GM12872 (cell line): ENCODE results near the gene PROSER3.

Experiments used
- TF ChIP-seq, protein P1 (sequence below): IDR thresholded peaks from 3 replicates; pipeline ENCODE4 v1.5.1; 2011; ENCODE audit warnings: low read depth, mild to moderate bottlenecking, low read length, moderate library complexity; ENCODE audit not compliant: insufficient read depth

Gene PROSER3

DNA sequence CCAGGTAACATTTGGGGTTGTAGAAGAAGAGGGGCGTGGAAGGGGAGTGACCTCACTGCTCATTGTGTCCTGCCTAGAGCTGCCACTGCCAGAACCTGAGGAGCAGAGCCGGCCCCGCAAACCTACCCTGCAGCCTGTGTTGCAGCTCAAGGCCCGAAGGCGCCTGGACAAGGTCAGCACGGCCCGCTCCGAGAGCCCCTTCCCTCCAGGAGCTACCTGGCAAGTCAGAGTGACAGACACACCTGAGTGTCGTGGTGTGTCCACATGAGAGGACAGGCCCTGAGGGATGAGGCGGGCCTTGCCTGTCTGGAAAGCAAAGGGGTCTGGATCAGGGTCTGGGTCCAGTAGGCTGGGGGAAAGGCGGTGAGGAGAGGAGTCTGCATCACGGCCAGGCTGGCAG is 33.4 kb upstream of the PROSER3 start:
- TF ChIP-seq, protein P1, sequence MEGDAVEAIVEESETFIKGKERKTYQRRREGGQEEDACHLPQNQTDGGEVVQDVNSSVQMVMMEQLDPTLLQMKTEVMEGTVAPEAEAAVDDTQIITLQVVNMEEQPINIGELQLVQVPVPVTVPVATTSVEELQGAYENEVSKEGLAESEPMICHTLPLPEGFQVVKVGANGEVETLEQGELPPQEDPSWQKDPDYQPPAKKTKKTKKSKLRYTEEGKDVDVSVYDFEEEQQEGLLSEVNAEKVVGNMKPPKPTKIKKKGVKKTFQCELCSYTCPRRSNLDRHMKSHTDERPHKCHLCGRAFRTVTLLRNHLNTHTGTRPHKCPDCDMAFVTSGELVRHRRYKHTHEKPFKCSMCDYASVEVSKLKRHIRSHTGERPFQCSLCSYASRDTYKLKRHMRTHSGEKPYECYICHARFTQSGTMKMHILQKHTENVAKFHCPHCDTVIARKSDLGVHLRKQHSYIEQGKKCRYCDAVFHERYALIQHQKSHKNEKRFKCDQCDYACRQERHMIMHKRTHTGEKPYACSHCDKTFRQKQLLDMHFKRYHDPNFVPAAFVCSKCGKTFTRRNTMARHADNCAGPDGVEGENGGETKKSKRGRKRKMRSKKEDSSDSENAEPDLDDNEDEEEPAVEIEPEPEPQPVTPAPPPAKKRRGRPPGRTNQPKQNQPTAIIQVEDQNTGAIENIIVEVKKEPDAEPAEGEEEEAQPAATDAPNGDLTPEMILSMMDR, result no peak

DNA sequence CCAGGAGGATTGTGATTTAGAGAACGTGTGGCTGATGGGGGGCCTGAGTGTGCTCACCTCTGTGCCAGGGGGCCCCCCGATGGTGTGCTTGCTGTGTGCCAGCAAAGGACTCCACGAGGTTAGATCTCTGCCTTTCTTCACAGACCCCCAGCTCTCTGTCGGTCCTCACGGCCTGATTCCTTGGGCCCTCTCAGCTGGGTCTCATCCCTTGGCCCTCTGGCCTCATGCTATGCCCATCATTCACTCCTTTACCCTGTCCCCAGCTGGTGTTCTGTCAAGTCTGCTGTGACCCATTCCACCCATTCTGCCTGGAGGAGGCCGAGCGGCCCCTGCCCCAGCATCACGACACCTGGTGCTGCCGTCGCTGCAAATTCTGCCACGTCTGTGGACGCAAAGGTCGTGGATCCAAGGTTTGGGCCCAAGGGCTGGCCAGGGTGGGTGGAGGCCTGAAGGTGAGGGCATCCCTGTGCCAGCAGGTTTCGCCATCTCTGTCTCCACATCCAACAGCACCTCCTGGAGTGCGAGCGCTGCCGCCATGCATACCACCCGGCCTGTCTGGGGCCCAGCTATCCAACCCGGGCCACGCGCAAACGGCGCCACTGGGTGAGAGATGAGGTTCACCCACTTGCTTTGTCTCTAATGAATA is 32.6 kb upstream of the PROSER3 start:
- TF ChIP-seq, protein P1, result no peak

DNA sequence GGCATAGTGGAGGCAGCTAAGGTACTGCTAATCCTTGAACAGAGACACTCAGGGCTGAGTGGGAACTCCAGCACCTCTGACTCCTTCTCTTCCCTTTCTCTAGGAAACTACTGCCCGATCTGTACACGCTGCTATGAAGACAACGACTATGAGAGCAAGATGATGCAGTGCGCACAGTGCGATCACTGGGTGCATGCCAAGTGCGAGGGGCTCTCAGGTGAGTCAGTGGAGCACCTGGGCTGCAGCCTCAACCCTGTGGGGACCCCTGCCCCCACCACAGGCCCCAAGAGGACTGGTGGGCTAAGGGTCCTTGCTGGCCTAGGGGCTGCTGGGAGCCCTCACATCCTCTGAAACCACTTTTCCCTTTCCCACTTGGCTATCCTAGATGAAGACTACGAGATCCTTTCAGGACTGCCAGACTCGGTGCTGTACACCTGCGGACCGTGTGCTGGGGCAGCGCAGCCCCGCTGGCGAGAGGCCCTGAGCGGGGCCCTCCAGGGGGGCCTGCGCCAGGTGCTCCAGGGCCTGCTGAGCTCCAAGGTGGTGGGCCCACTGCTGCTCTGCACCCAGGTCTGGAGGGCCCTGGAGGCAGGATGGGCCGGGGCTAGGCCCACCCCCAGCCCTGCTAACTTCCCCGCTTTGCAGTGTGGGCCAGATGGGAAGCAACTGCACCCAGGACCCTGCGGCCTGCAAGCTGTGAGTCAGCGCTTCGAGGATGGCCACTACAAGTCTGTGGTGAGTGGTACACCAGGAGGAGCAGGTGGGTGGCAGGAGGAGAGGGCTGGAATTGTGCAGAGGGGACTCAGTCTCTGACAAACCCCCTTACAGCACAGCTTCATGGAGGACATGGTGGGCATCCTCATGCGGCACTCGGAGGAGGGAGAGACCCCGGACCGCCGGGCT is 30.7 kb upstream of the PROSER3 start:
- TF ChIP-seq, protein P1, result no peak

DNA sequence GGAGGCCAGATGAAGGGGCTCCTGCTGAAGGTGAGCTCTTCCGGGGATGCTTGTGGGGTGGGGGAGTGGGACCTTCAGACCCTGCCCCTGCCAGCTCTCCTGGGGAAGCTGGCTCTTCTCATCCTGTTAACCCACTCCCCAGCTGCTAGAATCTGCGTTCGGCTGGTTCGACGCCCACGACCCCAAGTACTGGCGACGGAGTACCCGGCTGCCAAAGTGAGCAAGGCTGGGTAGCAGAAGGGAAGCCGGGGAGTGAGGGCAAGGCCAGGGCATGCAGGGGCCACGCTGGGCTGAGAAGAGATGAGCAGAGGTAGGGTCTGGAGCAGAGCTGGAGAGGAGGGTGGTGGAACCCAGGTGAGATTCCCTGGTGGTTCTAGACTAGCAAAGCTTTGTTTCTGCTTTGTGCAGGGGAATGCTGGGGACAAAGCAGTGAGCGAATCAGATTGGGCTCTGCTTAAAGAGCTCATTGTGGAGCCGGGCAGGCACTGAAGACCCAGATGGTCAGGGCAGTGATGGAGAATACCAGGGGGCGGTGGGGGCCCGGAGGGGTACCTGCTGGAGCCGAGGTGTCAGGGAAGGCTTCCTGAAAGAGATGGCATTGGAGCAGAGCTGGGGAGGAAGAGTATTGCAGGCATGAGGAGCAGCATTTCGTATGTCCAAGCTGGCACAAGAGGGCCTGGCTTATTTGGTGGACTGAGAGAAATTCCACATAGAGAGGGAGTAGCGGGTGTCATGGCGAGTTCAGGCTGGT is 29.8 kb upstream of the PROSER3 start:
- TF ChIP-seq, protein P1, result no peak

DNA sequence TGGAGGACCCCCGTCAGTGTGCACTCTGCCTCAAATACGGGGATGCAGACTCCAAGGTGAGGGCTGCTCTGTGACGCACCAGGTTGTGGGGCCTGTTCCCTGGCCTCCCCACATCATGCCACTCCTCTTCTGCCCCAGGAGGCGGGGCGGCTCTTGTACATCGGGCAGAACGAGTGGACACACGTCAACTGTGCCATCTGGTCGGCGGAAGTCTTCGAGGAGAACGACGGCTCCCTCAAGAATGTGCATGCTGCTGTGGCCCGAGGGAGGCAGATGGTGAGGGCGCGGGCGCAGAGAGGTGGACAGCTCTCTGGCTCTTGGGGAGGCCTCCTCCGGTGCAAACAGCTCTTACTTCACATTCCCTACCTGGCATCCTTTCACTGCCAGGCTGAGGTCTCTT is 29.0 kb upstream of the PROSER3 start:
- TF ChIP-seq, protein P1, result no peak

DNA sequence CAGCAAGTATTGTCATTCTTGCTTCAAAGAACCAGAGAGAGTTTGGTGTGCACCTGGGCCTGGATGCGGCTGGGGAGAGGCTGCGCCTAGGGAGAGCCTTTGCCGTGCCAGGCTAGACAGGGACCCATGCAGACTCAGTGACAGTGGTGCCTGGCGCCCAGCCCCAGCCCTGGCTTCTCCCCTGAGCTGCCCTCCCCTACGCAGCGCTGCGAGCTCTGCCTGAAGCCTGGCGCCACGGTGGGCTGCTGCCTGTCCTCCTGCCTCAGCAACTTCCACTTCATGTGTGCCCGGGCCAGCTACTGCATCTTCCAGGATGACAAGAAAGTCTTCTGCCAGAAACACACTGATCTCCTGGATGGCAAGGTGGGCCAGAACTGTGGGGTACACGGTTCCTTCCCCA is 28.2 kb upstream of the PROSER3 start:
- TF ChIP-seq, protein P1, result no peak

DNA sequence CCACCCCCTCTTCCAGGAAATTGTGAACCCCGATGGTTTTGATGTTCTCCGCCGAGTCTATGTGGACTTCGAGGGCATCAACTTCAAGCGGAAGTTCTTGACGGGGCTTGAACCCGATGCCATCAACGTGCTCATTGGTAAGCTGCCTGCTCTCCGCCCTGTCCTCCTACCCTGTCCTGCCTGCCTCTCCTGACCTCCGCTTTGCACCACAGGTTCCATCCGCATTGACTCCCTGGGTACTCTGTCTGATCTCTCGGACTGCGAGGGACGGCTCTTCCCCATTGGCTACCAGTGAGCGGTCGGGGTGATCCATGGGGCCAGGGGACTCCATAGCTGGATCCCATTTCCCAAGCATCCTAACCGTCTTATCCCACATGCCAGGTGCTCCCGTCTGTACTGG is 27.6 kb upstream of the PROSER3 start:
- TF ChIP-seq, protein P1, result no peak
